Gastrocnemius medialis (tissue), 4 donors: ENCODE data around the gene PDE8A.

Experiments
- POLR2A ChIP-seq, 2 donors: fragments of 450-650 bp; IDR thresholded peaks; one replicate each; pipeline ENCODE4 v1.6.1; 2017; ENCODE audit warnings: antibody characterized with exemption in 2 of 2, mild to moderate bottlenecking in 2 of 2, moderate library complexity in 2 of 2
- TF ChIP-seq, protein P1 (sequence below), 5 experiments: fragments of 450-650 bp in 3 of 5; fragments of 200-600 bp in 2 of 5; sonication (generic) in 2 of 5; IDR thresholded peaks in 4 of 5; conservative IDR thresholded peaks in 1 of 5; 1 replicate in 4 of 5; 2 replicates in 1 of 5; pipeline ENCODE4 v1.5.1; 2016 to 2019; ENCODE audit warnings: antibody characterized with exemption in 5 of 5, mild to moderate bottlenecking in 3 of 5, moderate library complexity in 3 of 5

DNA sequence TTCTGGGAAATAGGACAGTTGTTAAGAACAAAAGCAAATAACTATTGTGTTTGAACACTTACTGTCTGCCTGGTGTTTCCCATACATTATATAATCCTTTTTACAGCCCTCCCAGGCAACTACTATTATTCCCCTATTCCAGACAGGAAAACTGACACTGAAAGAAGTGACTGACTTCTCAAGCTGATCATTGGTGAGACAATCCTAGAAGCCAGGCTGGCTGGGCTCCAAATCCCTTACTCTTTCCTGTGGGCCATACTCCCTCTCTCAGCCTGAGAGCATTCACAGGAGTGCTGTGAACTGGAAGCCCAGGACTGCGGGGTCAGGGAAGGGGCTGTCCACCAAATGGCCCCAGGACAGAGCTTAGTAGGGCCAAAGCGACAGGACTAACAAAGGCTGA, 39.2 kb upstream of the PDE8A start:
- TF ChIP-seq, protein P1, sequence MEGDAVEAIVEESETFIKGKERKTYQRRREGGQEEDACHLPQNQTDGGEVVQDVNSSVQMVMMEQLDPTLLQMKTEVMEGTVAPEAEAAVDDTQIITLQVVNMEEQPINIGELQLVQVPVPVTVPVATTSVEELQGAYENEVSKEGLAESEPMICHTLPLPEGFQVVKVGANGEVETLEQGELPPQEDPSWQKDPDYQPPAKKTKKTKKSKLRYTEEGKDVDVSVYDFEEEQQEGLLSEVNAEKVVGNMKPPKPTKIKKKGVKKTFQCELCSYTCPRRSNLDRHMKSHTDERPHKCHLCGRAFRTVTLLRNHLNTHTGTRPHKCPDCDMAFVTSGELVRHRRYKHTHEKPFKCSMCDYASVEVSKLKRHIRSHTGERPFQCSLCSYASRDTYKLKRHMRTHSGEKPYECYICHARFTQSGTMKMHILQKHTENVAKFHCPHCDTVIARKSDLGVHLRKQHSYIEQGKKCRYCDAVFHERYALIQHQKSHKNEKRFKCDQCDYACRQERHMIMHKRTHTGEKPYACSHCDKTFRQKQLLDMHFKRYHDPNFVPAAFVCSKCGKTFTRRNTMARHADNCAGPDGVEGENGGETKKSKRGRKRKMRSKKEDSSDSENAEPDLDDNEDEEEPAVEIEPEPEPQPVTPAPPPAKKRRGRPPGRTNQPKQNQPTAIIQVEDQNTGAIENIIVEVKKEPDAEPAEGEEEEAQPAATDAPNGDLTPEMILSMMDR (IDR thresholded peaks at IDR 0.05 in 4 of 5, conservative IDR thresholded peaks at IDR 0.05 in 1 of 5): no peak
- no peak for TF ChIP-seq POLR2A (IDR thresholded peaks at IDR 0.05)
